ENCODE results near the gene HAUS3.
A peak's percentile ranks its signal among the peaks of the same experiment; 100 is the strongest.

The HAUS3 gene

DNA sequence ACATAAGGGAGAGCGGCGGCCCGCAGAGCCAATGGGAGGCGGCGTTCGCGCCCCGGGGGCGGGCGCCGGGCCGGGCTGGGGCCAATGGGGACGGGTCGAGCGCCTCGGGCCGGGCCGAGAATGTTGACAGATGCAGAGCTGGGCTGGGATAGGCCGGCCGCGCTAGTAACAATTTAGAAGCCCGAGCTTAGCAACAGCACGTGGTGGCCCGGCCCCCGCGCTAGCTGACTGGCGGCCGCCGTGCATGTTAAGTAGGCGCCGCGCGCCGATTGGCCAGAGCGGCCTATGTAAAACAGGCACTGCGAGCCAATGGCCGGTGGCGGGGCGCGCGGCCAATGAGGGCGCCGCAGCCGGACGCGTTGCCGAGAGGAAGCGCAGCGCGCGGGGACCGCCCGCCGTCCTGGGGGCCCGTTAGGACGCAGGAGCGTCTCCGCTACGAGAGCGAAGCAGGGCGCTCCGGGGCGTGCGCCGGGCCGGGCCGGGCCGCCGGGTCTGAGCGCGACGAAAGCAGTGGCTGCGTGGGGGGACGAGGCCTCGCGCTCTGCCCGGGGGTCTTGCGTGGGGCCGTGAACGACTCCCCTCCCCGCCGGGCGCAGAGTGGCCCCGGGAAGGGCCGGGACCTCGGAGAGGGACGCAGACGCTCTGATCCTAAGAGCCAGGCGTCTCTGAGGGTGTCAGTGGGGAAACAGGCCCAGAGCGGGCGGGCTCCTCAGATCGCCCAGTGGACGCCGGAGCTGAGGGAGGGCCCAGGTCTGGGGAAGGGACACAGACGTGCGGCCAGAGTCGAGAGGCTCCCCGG is 20.4 kb upstream of the HAUS3 start:
- peak overlapping the region; percentile 74 for H3K4me3 Mint-ChIP-seq
- H3K36me3 Mint-ChIP-seq (ENCODE audit: low read depth): no peaks in the 10 kb centered on the region
- H3K9me3 Mint-ChIP-seq: no peaks in the 10 kb centered on the region
- H3K27ac Mint-ChIP-seq: peak overlapping the region; percentile 67
- H3K4me1 Mint-ChIP-seq (ENCODE audit: low read depth): no peaks in the 10 kb centered on the region
- H3K27me3 Mint-ChIP-seq (ENCODE audit: low read depth): no peaks in the 10 kb centered on the region

DNA sequence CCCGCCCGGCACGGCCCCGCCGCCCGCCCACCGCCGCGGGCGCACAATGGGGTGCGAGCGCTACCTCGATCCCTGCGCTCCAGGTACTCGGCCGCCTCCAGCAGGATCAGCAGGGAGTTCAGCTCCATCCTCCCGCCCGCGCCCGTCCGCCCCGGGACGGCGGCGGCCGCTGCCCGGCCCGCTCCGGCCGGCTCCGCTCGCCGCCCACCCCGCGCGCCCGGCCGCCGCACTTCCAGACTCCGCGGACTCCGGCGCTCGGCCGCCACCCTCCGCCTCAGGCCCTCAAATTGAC is 19.9 kb upstream of the HAUS3 start, which contains the start of gene MXD4:
Gene MXD4, minus strand, starts transcription at position 257 of the 292 bp plus-strand sequence. Its CDS starts 129 bp downstream, at position 128.
- Mint-ChIP-seq H3K4me3 (peak within 1 kb of the TSS; percentile 74), H3K27ac (peak within 1 kb of the TSS; percentile 67), H3K27me3 (ENCODE audit: low read depth) (no peaks in the 10 kb centered on the region), H3K9me3 (no peaks in the 10 kb centered on the region), H3K36me3 (ENCODE audit: low read depth) (no peaks in the 10 kb centered on the region), H3K4me1 (ENCODE audit: low read depth) (no peaks in the 10 kb centered on the region)

DNA sequence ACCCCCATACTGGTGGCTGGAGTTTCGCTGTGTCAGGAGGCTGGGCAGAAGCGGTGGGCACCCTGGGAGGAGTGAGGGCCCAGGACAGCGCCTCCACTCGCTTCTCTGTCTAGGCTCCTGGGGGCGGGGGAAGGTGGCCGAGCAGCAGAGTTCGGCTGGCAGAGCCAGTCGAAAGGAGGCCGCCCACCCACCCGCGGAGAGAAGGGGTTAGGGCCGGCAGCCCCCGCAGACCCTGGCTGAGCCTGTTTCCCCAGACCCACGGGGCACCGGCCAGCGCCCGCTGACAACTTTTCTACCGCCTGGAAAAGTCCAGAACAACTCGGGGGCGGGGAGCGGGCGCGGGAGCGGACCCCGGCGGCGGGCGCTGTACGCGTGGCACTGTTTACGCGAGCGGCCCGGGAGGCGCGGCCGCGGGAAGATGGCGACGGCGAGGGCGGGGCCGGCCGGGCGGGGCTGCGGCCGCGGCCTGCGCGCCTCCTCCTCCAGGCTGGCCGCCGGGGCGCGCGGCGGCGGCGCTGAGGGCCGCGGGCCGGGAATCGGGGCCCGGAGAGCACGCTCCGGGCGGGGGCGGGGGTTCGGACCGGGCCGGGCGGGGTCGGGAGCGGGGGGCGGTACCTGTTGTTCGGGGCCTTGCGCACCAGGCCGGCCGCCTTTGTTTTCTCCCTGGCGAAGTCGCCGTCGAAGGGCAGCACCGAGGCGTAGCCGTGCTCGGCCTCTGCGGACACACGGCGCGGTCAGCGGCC is 19.4 kb upstream of the HAUS3 start:
- H3K4me3 Mint-ChIP-seq: peak overlapping the region; percentile 62
- H3K36me3 Mint-ChIP-seq (ENCODE audit: low read depth): no peaks in the 10 kb centered on the region
- H3K4me1 Mint-ChIP-seq (ENCODE audit: low read depth): no peaks in the 10 kb centered on the region
- no peaks in the 10 kb centered on the region for H3K9me3 Mint-ChIP-seq
- H3K27ac Mint-ChIP-seq: no peak overlapping the region
- no peaks in the 10 kb centered on the region for H3K27me3 Mint-ChIP-seq (ENCODE audit: low read depth)

DNA sequence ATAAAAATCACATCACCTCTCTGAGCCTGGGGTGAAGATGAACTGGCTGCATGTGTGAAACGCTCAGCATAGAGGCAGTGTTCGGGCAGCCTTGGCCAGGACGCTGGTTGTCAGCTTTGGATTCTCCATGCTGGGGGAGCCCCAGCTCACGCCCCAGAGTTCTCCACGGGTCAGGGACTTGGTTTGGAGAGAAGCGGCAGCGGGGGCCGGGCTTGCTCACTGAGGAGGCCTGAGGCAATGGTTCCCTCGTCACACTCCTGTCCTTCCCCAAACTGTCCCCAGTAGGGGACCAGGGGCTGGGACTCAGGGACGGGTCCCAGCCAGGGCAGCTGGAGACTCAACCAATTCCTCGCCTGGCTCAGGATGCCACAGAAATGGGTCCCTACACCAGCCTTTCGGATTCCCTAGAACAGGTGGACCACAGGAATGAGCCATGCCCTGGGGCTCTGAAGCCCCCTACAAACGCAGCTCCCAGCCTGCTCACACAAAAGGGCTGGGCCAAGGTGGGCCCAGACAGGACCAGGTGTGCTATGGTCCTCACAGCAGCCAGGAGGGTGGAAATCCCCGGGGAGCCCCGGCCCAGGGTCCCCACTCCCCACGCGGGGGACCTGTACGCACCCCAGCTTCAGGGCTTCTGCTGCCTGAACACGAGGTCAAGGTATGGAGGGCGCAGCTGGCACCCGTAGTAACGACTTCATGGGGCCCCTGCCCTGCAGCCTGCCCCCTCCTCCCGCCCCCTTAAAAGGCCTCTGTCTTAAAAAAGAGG is 18.6 kb upstream of the HAUS3 start:
- Mint-ChIP-seq H3K27me3 (ENCODE audit: low read depth) (no peaks in the 10 kb centered on the region), H3K27ac (no peak overlapping the region), H3K36me3 (ENCODE audit: low read depth) (no peaks in the 10 kb centered on the region), H3K9me3 (no peaks in the 10 kb centered on the region), H3K4me3 (peak overlapping the region; percentile 62), H3K4me1 (ENCODE audit: low read depth) (no peaks in the 10 kb centered on the region)

DNA sequence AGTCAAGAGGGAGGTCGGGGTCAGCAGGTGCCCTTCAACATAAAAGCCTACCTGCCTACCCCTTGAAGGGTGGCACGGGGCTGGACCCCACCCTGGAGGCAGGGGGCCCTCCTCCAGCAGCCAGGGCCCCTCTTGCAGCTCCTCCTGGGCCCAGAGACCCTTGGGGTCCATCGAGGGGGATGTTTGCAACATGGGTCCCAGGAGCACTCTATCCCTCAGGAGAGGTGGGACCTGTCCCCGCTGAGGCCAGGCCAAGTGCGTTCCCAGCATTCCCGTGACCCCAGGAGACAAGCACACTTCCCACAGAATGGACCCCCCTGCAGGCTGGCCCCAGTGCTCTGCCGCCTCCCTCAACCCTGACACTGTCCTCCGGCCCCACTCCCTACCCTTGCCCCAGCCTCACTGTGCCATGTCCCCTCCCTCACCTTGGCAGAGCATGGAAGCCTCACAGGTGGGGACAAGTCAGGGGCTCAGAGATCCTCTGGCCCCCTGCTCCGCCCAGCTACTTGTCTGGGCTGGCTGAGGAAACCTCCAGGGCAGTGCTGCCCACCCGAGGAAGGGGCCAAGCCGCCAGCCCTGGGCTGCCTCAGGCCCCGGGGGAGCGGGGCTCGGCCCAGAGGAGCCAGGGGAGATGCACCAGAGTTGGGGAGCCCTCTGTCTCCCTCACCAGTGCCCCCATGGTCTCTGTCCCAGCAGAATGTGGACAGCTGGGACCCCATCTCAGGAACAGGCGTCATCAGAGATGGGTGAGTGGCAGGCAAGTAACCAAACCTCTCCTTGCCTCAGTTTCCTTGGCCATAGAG is 17.8 kb upstream of the HAUS3 start:
- Mint-ChIP-seq H3K9me3 (no peaks in the 10 kb centered on the region), H3K36me3 (ENCODE audit: low read depth) (no peaks in the 10 kb centered on the region), H3K27ac (no peak overlapping the region)

DNA sequence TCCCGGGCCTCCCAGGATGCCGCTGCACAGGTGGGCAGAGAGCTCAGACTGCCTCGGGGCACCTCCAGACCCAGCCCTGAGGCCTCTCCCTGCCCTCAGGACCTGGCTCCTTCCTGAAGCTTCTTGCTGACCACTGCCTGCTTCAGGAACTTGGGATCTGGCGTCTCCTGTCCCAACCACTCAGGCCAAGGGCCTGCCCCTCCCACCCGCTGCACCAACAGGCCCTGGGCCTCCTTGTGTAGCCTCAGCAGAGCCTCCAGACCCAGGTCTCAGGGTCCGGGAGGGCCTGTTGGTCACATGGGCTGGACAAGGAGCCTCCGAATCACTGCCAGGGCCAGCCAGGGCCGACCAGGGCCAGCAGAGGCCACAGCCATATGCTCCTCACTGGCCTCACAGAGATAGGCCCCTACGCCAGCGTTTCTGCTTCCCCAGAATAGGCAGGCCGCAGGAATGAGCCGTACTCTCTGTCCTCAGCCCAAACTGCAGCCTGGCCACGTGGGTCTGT is 17.2 kb upstream of the HAUS3 start:
- Mint-ChIP-seq H3K36me3 (ENCODE audit: low read depth) (no peaks in the 10 kb centered on the region), H3K4me3 (no peak overlapping the region), H3K27ac (no peak overlapping the region), H3K27me3 (ENCODE audit: low read depth) (no peaks in the 10 kb centered on the region), H3K9me3 (no peaks in the 10 kb centered on the region), H3K4me1 (ENCODE audit: low read depth) (no peaks in the 10 kb centered on the region)

More for the DNA sequence above, 17.8 kb upstream of the HAUS3 start:
- H3K4me1 Mint-ChIP-seq (ENCODE audit: low read depth): no peaks in the 10 kb centered on the region
- H3K27me3 Mint-ChIP-seq (ENCODE audit: low read depth): no peaks in the 10 kb centered on the region
- H3K4me3 Mint-ChIP-seq: peak overlapping the region; percentile 14

DNA sequence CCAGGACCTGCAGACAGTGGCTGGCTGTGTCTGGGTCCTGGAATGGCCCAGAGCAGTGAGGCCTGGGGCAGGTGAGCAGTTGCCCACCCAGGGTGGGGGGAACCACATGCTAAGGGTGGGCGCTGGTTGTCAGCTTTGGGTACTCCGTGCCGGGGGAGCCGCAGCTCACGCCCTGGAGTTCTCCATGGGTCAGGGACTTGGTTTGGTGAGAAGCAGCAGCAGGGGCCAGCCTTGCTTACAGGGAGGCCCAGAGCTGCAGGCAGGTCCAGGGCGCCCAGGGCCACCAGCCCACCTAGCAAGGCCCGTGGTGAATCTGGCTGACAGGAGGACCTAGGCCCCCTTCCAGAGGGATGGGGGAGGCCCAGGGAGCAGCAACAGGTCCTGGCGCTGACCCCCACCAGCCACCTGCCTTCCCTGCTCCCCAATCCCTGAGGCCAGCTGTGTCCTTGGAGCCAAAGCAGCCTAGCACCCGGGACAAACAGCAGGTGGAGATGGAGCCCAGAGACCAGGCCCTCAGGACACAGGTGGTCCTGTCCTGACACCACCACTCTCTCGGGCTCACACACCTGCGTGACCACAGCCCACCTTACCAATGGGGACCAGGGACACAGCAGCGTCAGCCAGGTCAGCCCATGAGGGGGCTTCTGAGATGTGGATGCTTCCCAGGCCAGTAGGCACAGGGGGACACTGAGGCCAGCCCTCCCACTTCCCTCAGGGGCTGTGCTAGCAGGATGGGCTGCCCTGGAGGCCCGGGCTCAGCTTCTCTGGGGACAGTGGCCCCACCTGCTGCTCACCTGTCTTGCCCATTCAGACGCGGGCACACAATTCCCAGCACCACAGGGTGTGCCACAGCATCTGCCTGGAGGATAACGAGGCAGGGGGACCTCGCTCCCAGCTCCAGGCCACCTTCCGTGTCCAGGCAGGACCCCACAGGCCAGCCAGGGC is 16.4 kb upstream of the HAUS3 start:
- Mint-ChIP-seq H3K4me1 (ENCODE audit: low read depth) (no peaks in the 10 kb centered on the region), H3K4me3 (no peak overlapping the region), H3K36me3 (ENCODE audit: low read depth) (no peaks in the 10 kb centered on the region), H3K27me3 (ENCODE audit: low read depth) (no peaks in the 10 kb centered on the region), H3K27ac (no peak overlapping the region), H3K9me3 (no peaks in the 10 kb centered on the region)

DNA sequence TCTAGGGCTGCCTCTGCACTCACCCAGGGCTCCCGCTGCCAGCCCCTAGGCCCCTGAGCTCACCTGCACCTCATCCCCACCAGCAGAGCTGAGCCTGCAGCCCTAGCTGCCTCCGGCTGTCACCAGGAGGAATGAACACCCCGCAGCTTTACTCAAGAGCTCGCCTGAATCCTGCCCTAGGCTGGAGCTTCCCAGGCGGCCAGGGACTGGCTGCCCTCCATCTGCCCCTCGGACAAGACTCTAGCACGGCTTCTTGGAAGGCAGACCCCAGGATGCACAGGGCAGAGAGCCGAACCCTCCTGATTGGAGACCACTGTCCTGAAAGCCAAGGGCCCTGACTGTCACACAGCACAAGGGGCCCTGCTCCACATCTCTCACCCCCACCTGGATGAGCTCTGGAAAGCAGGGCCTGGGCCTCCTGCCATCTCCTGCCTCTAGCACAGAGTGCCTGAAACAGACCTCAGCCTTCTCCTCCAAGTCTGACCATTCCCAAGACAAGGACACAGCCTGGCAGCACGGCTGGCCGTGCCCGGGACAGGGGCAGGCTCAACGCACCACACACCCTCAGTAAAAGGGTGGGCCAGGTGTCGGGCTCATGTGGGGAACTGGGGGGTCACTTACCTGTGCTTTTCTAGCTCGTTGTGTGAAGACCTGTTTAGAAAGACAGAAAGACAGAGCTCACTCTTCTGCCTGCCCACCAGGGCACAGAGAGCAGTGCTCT is 15.6 kb upstream of the HAUS3 start:
- H3K9me3 Mint-ChIP-seq: no peaks in the 10 kb centered on the region
- H3K4me3 Mint-ChIP-seq: no peak overlapping the region
- no peak overlapping the region for H3K27ac Mint-ChIP-seq
- H3K36me3 Mint-ChIP-seq (ENCODE audit: low read depth): no peaks in the 10 kb centered on the region
- no peaks in the 10 kb centered on the region for H3K4me1 Mint-ChIP-seq (ENCODE audit: low read depth)
- H3K27me3 Mint-ChIP-seq (ENCODE audit: low read depth): no peaks in the 10 kb centered on the region

DNA sequence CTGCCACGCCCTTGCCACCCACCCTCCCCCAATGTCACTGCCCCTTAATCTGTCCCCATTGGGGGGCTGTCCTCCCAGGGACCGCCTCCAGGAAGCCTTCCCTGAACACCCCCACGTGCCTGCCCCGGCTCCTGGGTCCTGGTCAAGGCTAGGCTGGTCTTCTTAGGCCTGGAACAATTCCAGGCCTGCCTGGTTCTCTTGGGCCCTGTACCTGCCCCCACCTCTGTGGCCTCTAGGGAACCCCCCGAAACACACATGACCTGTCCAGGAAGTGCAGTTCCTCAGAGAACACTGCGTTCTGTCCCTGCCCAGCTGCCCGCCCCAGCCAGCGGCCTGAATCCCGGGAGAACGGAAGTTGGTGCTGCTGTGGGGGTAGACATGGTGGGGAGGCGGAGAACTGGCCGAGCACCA is 14.9 kb upstream of the HAUS3 start:
- Mint-ChIP-seq H3K36me3 (ENCODE audit: low read depth) (no peaks in the 10 kb centered on the region), H3K4me3 (no peak overlapping the region), H3K27me3 (ENCODE audit: low read depth) (no peaks in the 10 kb centered on the region), H3K27ac (no peak overlapping the region), H3K9me3 (no peaks in the 10 kb centered on the region), H3K4me1 (ENCODE audit: low read depth) (no peaks in the 10 kb centered on the region)

DNA sequence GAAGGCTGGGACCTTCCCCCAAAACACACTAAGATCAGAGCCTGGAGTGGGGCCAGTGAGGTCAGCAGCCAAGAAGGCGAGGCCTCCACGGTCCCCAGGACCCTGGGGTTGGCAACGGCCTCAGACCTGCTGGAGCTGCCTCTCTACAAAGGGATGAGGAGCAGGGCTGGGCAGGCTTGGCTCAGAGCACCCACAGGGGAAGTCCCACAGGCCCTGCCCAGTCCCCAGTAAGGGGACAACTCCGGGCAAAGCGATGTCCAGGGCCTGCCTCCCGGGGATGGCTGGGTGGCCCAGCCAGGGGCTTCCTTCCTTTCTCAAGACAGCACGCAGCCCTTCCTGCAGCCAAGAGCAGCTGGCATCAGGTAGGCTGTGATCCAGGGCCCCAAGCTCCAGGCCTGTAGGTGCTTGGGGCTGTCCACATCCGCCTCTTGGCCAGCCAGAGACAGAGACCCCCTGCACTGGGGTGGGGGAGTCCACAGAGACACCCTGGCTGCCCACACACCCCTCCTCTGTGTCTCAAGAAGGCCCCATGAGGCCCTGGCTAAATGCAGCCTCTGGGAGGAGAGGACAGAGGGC is 14.3 kb upstream of the HAUS3 start:
- Mint-ChIP-seq H3K27me3 (ENCODE audit: low read depth) (no peaks in the 10 kb centered on the region), H3K4me3 (no peak overlapping the region), H3K4me1 (ENCODE audit: low read depth) (no peaks in the 10 kb centered on the region), H3K27ac (no peak overlapping the region), H3K9me3 (no peaks in the 10 kb centered on the region), H3K36me3 (ENCODE audit: low read depth) (peaks cover 2% of the 10 kb centered on the region)

DNA sequence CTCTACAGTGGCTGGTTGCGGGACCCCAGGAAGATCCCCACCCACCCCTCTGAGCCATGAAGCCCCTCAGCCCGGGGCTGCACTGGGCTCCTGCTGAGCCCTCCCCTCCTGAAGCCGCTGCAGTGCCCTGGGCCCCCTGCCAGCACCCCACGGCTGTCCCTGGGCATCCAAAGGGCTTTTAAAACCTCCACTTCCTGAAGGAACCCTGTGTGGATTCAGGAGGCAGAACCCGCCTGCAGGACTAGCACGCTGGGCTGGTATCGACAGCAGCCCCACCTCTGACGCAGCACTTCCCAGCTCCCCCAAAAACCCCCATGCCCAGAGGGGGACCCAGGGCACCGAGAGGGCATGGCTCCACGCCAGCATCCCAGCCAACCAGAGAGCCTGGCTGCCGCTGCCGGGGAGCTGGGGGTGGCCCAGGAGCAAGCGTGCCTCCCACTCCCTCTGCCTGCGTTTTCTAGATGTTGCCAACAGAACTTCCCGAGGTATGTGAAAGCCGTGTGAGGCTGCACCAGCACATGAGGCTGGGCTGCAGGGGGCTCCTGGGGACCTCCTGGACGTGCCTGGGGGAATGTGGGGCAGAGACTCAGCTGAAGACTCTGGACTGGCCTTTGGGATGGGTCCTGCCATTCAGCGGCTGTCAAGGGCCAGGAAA is 13.7 kb upstream of the HAUS3 start:
- Mint-ChIP-seq H3K9me3 (no peaks in the 10 kb centered on the region), H3K27ac (no peak overlapping the region), H3K27me3 (ENCODE audit: low read depth) (no peaks in the 10 kb centered on the region), H3K4me3 (no peak overlapping the region), H3K4me1 (ENCODE audit: low read depth) (no peaks in the 10 kb centered on the region), H3K36me3 (ENCODE audit: low read depth) (peaks cover 2% of the 10 kb centered on the region)

Measured in T-helper 1 cell treated with Interleukin-12 subunit alpha and Interleukin-12 subunit beta and Interleukin-4 antibody, amounts not matched to agents 30 μg/mL and 1 μg/mL, for 36 hours (primary cell).